Activated CD8-positive, alpha-beta memory T cell treated with anti-CD3 and anti-CD28 coated beads for 4 hours (primary cell): Measurements from ENCODE around the gene GPR31.
"Not testable (repeated sequence)": the region's sequence is repeated elsewhere in the genome, so short reads cannot be mapped to it uniquely, and the experiment has no call there.

Source experiments
- DNase-seq, 2 donors: peaks; one replicate each; pipeline ENCODE4 v3.0.0-alpha.2; 2020; ENCODE audit warnings: low read depth in 2 of 2

GPR31 gene

DNA sequence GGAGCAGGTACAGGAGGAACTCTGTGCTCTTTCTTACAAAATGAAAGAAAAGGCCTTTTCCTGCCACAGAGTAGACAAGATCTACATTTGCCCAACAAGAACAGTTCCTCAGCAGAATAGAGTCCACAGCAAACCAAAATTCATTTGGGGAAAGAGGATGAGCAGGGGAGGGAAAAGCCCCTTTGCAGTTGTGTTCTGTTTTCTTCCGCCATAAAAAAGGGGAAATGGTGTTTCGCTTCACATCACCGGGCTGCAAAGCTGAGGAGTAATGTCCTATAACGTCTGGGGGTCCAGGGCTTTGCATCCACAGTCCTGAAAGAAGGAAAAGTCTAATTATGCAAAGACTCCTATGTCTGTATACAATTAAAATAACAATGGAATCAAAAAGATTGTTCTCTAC, at the start of gene GPR31:
TSS of gene GPR31 (minus strand) at position 118 of the 400 bp plus-strand sequence. CDS start 149 bp downstream, outside the sequence.
- DNase-seq, result no peak

GRCh38 chr6:167207527-167207926, 49.7 kb upstream of the GPR31 start:
- no peak for DNase-seq

GRCh38 chr6:167205316-167205715, 47.5 kb upstream of the GPR31 start:
- not testable (repeated sequence) for DNase-seq

GRCh38 chr6:167204059-167204348, 46.2 kb upstream of the GPR31 start:
- not testable (repeated sequence) for DNase-seq

DNA sequence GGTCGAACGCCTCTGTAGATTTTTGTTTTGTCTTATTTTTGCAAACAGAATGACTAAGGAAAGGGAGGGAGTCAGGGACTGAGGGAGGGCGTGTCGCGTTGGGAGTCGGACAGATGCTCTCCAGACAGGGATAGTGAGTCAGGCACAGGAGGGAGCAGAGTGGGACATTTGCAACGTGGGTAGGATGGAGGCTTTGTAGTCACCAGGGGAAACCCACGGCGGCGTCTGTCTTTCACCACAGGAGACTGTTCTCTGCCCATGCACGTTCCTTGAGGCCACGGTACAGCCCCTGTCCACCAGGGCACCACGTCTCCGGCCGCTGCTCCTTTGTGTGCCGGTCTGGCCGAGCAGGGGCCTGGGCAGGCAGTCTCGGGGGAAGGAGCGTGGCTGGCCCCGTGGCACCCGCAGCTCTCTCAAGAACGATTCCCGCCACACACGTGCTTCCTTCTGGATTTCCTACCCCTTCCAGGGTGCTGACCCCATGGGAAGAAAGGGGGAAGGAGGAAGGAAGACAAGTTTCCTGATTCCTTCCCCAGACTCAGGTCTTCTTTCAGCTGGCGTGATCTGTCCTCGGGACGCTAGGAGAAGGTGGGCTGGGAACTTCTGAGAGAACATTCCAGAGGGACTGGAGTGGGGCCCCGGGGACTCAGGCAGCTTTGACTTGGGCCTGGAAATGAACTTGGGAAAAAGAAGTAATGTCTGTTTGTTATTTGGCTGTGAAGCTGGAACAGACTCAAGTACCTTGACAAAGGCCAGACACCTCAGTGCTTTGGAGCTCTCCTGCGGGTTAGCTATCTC, 45.7 kb upstream of the GPR31 start:
- not testable (repeated sequence) for DNase-seq

DNA sequence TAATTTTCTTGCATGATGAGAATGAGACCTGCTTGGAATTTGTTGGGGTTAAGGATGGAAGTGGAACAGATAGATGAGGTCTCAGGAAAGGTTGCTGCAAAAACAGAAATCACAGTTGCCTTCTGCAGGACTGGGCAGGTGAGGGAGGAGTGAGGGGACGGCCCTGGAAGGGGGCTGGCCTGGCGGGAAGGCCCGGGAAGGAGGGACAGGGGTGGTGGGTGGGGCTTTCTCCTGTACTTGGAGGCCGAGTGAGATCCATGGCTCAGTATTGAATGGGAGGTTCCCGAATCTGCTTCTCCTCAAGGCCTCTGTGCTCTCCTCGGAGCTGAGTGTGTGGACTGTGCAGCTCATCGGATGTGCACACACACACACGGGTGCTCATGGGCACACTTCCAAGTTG, 44.8 kb upstream of the GPR31 start:
- DNase-seq, result not testable (repeated sequence)

DNA sequence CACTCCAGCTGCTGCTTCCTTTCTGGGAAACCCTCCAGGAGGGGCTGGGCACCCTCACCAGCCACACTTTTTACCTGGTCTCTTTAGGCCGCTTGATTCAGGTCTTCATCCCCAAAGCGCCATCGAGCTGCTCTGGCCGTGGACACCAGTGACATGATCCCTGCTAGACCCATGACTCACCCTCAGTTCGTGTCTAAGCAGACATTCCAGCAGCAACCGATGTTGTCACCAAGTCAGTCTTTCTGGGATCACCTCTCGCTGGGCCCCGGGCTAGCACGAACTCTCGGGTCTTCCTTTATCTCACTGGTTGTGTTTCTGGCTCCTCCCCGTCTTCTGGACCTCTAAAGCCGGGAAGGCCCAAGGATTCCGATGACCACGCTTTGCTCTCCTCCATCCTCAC, 43.0 kb upstream of the GPR31 start:
- no peak for DNase-seq

GRCh38 chr6:167195941-167196610, 38.3 kb upstream of the GPR31 start:
- DNase-seq, result not testable (repeated sequence)

GRCh38 chr6:167193515-167194125, 35.8 kb upstream of the GPR31 start:
- DNase-seq, result not testable (repeated sequence)

DNA sequence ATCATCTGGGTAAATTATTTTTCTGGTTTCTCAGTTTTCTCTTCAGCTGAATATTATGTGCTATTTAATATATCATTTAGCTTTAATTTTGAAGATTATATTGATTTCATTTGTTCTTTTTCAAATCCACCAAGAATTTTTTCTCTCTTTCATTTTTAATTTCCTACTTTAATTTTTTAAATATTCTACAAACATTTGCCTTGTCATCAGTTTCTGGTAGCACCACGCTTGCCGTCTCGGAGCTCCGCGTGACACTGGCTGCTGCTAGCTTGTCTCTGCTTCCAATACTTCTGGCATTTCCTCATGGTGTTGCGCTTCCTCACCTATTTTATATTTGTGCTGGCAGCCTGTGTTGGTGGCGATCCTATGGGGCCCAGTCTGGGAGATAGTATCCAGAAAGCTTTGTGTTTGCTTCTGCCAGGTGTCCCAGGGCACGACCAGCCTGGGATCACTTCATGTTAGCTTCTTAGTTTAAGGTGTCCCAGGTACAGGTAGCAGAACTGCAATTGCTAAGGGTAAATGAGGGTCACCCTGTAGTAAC, 33.3 kb upstream of the GPR31 start:
- not testable (repeated sequence) for DNase-seq

- not testable (repeated sequence) for DNase-seq
These were observed 29.5 kb upstream of the GPR31 start for GRCh38 chr6:167187275-167187674.

DNA sequence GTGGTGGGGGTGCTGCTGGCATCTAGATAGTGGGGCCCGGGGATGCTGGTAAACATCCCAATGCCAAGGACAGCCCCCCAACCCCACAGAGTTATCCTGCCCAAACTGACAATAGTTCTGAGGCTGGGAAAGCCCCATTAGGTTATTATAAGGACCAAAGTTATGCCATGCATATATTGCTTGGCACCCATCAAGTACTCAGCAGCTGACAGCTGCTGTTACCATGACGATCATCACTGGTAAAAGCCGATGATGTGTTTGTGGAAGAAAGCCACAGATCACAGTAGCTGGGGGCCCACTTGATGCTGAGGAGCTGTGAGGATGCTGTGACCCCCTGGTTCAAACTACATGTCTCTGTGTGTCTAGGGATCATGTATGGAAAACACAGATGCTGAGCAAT, 27.3 kb upstream of the GPR31 start:
- not testable (repeated sequence) for DNase-seq

GRCh38 chr6:167182913-167183314, 25.1 kb upstream of the GPR31 start:
- not testable (repeated sequence) for DNase-seq

DNA sequence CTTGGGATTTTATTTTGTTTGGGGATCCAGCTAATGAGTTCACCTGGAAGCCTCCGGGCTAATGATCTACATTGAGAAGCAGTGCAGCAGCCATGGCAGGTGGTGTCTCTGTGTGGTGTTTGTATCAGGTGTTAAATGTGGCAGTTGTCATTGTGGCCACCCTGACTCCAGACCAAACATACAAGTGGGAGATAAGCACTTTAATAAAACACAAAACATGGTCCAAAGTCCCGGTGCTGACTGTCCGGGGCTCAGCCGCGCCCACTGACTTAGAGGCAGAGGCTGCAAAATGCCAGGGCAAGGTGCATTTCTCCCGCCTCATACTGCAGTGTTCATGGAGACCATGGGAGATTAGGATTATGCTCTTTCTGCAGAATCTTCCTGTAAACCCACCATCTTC, 23.6 kb upstream of the GPR31 start:
- not testable (repeated sequence) for DNase-seq

DNA sequence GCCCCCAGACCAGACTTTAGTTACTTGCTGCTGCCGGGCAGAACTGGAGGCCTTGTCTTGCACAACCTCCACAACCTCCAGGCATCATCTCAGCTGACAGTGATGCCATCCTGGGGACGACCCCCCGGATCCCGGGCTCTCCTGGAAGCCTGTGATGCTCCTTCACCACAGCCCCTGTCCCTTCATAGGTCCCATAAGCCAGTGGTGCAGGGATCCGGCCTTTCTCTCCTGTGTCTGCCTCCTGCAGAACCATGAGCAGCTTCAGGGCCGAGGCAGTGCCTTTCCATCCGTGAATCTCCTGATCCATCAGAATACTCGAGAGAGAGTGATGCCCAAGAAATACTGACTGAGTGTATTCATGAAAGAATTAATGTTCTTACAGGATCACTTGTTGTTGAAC, 22.3 kb upstream of the GPR31 start:
- DNase-seq, result not testable (repeated sequence)

GRCh38 chr6:167178896-167179655, 21.3 kb upstream of the GPR31 start:
- not testable (repeated sequence) for DNase-seq

- not testable (repeated sequence) for DNase-seq
These were observed 19.5 kb upstream of the GPR31 start for GRCh38 chr6:167177271-167177670.

DNA sequence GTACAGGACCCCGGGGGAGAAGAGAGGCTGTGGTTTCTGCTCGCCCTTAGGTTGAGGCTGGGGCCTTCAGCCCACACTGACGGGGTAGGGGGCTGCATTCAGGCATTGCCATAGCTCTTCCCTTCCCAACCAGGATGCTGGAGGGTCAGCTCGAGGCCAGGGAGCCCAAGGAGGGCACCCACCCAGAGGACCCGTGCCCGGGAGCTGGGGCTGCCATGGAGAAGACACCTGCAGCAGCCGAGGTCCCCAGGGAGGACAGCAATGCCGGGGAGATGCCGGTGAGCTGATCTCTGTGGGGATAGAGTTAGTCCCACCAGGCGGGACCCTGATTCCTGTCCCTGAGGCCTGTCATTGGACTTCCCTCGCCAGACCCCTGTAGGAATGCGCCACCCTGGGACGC, 14.2 kb upstream of the GPR31 start:
- not testable (repeated sequence) for DNase-seq

- DNase-seq, result not testable (repeated sequence)
These were observed 13.5 kb upstream of the GPR31 start for GRCh38 chr6:167171300-167171699.

GRCh38 chr6:167169867-167170266, 12.1 kb upstream of the GPR31 start:
- not testable (repeated sequence) for DNase-seq

DNA sequence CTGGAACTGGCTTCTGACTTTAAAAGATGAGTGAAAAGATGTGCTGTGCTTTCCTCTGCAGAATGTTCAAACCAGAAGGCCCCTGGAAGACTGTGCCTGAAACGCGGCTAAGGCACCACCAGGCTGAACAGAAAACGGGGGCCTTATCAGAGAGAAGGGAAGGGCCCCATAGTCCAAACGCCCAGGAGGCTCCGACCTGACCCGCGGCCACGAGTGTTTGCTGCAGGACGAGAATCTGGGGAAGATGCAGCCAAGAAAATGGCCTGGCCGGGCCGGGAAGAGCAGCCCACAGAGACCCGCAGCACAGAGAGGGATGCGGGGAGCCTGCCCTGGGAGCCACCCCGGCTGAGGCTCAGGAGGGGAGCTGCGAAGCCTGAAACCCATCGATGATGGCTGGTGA, 10.5 kb upstream of the GPR31 start:
- not testable (repeated sequence) for DNase-seq

- DNase-seq, result not testable (repeated sequence)
These were observed 9.9 kb upstream of the GPR31 start for GRCh38 chr6:167167699-167168098.
